Measurements from ENCODE around the gene FZD2. TPM values are rescaled to one million over a fixed set of nuclear protein-coding genes. Genes with fewer than 3 reads are reported as not detected.

The FZD2 gene
- total and polyA plus RNA-seq, 2 of the 13 experiments (the other 11 are each of a cell fraction or from before 2014, with no cell fraction given), result 0.07 to 0.13 TPM

DNA sequence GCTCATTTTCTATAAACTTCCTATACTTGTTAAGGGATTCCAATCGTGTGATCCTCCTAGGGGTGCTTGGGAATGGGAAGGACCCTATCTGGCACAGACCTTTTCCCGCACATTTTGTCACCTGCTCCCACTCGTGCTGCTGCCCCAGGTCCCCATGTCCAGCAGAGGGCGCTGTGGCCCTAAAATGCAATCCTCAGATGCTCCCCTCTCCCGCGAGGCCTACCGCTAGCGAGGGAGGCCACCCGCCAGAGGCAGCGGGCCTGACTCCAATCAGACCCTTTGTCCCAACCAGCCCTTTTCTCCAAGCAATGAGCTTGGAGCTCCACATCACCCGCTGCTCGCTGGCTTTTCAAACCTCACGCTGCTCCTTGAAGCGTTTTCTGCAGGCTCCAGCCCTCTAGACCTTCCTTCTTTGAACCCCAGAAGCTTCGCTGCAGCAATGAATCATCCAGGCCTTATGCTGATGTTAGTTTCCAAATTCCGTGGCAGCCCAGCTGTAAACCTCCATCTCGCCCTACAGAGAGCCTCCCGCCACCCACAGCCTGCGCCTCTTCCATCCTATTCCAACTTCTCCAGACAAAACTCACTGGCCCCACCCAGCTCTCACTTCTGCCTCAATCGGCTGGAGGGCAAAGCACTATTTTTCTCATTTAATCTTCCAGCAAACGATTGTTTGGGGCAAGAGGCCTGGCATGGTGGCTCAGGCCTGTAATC lies 23.6 kb upstream of the FZD2 start (continued):
- TF ChIP-seq KAT2B (IDR thresholded peaks at IDR 0.05; ENCODE audit: borderline replicate concordance, low read depth, low read length) (no peak), EP300 (IDR thresholded peaks at IDR 0.05; ENCODE audit: low read depth in 2 of 2, low read length in 2 of 2) (no peak), EP300 (CRISPR knock-in tag; IDR thresholded peaks at IDR 0.05; ENCODE audit: borderline replicate concordance) (0 out of 2 replicates have a peak, but pooled peaks have one; percentile 4), FOXK2 (IDR thresholded peaks at IDR 0.05) (no peak), RFXANK (CRISPR knock-in tag; IDR thresholded peaks at IDR 0.05) (no peak), HMG20B (CRISPR knock-in tag; conservative IDR thresholded peaks at IDR 0.05) (no peak), PHF21A (CRISPR knock-in tag; IDR thresholded peaks at IDR 0.05) (peak; percentile 37; the same call in 1 of the 2 replicates), BRD4 (CRISPR knock-in tag; IDR thresholded peaks at IDR 0.05) (no peak), ZNF543 (CRISPR knock-in tag; IDR thresholded peaks at IDR 0.05) (no peak), ZFP82 (CRISPR knock-in tag; IDR thresholded peaks at IDR 0.05; ENCODE audit: borderline replicate concordance) (no peak), ZNF326 (CRISPR knock-in tag; IDR thresholded peaks at IDR 0.05; ENCODE audit: borderline replicate concordance) (no peak), GATAD2A (CRISPR knock-in tag; IDR thresholded peaks at IDR 0.05) (peak; percentile 56), ZNF546 (CRISPR knock-in tag; conservative IDR thresholded peaks at IDR 0.05) (no peak), ZNF354B (CRISPR knock-in tag; IDR thresholded peaks at IDR 0.05) (no peak), ZNF367 (CRISPR knock-in tag; IDR thresholded peaks at IDR 0.05; ENCODE audit: borderline replicate concordance) (no peak; the same call in 1 of the 2 replicates), SOX13 (IDR thresholded peaks at IDR 0.05) (no peak), SOX13 (CRISPR knock-in tag; conservative IDR thresholded peaks at IDR 0.05 in 1 of 2, IDR thresholded peaks at IDR 0.05 in 1 of 2) (no peak; a peak in 1 of 4 replicates), NFYB (CRISPR knock-in tag; IDR thresholded peaks at IDR 0.05) (no peak), ZNF839 (CRISPR knock-in tag; IDR thresholded peaks at IDR 0.05; ENCODE audit: borderline replicate concordance) (no peak)
- TF ChIP-seq, protein P1, sequence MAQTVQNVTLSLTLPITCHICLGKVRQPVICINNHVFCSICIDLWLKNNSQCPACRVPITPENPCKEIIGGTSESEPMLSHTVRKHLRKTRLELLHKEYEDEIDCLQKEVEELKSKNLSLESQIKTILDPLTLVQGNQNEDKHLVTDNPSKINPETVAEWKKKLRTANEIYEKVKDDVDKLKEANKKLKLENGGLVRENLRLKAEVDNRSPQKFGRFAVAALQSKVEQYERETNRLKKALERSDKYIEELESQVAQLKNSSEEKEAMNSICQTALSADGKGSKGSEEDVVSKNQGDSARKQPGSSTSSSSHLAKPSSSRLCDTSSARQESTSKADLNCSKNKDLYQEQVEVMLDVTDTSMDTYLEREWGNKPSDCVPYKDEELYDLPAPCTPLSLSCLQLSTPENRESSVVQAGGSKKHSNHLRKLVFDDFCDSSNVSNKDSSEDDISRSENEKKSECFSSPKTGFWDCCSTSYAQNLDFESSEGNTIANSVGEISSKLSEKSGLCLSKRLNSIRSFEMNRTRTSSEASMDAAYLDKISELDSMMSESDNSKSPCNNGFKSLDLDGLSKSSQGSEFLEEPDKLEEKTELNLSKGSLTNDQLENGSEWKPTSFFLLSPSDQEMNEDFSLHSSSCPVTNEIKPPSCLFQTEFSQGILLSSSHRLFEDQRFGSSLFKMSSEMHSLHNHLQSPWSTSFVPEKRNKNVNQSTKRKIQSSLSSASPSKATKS (CRISPR knock-in tag; IDR thresholded peaks at IDR 0.05), result no peak
- TF ChIP-seq, protein P2, sequence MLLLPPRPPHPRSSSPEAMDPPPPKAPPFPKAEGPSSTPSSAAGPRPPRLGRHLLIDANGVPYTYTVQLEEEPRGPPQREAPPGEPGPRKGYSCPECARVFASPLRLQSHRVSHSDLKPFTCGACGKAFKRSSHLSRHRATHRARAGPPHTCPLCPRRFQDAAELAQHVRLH (CRISPR knock-in tag; IDR thresholded peaks at IDR 0.05; ENCODE audit: borderline replicate concordance, low read depth), result peak; percentile 60; the same call in 1 of the 2 replicates
- TF ChIP-seq, protein P3, sequence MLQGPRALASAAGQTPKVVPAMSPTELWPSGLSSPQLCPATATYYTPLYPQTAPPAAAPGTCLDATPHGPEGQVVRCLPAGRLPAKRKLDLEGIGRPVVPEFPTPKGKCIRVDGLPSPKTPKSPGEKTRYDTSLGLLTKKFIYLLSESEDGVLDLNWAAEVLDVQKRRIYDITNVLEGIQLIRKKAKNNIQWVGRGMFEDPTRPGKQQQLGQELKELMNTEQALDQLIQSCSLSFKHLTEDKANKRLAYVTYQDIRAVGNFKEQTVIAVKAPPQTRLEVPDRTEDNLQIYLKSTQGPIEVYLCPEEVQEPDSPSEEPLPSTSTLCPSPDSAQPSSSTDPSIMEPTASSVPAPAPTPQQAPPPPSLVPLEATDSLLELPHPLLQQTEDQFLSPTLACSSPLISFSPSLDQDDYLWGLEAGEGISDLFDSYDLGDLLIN (CRISPR knock-in tag; IDR thresholded peaks at IDR 0.05; ENCODE audit: borderline replicate concordance), result no peak
- TF ChIP-seq, protein P4, sequence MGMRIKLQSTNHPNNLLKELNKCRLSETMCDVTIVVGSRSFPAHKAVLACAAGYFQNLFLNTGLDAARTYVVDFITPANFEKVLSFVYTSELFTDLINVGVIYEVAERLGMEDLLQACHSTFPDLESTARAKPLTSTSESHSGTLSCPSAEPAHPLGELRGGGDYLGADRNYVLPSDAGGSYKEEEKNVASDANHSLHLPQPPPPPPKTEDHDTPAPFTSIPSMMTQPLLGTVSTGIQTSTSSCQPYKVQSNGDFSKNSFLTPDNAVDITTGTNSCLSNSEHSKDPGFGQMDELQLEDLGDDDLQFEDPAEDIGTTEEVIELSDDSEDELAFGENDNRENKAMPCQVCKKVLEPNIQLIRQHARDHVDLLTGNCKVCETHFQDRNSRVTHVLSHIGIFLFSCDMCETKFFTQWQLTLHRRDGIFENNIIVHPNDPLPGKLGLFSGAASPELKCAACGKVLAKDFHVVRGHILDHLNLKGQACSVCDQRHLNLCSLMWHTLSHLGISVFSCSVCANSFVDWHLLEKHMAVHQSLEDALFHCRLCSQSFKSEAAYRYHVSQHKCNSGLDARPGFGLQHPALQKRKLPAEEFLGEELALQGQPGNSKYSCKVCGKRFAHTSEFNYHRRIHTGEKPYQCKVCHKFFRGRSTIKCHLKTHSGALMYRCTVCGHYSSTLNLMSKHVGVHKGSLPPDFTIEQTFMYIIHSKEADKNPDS (CRISPR knock-in tag; IDR thresholded peaks at IDR 0.05), result no peak
